Fibroblast of pulmonary artery (primary cell): ENCODE measurements around the gene HBS1L.

Experiments
- DNase-seq: peaks from one replicate; pipeline ENCODE4 v3.0.0-alpha.2; 2010; ENCODE audit warnings: low read depth
- H3K4me3 ChIP-seq: replicated peaks from 2 replicates; pipeline ENCODE4 v1.5.1; 2011; ENCODE audit warnings: low read depth, mild to moderate bottlenecking, control low read depth, low read length, moderate library complexity
- TF ChIP-seq, protein P1 (sequence below): IDR thresholded peaks from 2 replicates; pipeline ENCODE4 v1.5.1; 2011; ENCODE audit warnings: mild to moderate bottlenecking, control low read depth, low read length, inconsistent platforms; ENCODE audit errors: missing control alignments

The HBS1L gene

DNA sequence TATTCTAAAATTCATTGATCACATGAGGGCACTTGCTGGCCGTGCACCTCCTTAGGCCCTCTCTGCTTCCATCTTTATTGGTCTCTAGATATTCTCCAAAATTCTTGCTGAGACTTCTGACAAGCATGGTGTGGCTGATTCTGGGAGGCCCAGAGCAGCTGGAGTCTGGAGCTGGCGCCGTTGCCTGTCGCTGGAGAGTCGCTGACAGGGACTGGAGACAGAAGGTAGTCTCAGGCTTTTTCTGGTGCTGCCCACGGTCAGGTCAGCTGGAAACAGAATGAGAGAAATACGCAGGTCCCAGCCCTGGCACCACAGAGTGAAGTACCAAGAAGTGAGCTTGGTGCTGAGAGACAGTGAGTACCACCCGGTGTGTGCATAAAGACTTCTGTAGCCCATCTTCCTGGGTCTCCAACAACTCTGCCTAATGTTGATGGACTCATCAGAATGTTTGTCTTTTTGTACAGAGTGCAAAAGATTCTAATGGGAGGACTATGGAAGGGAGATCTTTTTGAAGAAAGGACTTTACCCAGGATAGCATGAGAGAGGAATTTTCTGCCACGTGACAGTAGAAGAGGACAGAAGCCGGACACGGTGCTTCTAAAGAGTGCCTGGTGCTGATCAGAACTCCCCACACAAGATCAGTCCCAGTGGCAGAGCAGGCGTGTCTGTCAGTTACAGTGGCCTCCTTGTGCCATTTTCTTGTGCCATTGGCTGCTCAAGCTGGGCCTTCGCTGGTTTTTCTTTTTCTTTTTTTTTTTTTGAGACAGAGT, 102.9 kb downstream of the HBS1L start:
- no peak overlapping the region for H3K4me3 ChIP-seq
- TF ChIP-seq, protein P1, sequence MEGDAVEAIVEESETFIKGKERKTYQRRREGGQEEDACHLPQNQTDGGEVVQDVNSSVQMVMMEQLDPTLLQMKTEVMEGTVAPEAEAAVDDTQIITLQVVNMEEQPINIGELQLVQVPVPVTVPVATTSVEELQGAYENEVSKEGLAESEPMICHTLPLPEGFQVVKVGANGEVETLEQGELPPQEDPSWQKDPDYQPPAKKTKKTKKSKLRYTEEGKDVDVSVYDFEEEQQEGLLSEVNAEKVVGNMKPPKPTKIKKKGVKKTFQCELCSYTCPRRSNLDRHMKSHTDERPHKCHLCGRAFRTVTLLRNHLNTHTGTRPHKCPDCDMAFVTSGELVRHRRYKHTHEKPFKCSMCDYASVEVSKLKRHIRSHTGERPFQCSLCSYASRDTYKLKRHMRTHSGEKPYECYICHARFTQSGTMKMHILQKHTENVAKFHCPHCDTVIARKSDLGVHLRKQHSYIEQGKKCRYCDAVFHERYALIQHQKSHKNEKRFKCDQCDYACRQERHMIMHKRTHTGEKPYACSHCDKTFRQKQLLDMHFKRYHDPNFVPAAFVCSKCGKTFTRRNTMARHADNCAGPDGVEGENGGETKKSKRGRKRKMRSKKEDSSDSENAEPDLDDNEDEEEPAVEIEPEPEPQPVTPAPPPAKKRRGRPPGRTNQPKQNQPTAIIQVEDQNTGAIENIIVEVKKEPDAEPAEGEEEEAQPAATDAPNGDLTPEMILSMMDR: no peak
- DNase-seq: no peak

DNA sequence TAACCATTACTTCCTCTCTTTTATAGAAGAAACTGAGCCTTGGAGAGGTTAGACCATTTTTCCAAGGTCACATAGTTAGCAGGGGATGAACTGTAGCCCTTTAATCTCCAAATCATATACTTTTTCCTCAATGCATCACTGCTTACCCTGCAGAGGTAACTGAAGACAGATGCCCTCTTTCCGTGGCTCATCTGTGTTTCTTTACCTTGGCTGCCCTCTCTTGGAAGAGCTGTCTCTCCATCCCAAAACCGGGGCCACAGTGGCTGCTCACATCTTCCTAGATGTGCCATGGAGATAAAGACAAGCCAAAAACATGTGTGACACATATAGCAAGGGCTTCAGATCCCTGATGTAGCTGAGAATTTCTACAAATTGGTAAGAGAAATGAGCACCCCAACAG, 104.1 kb downstream of the HBS1L start:
- TF ChIP-seq, protein P1: no peak
- H3K4me3 ChIP-seq: no peak overlapping the region
- DNase-seq: no peak

DNA sequence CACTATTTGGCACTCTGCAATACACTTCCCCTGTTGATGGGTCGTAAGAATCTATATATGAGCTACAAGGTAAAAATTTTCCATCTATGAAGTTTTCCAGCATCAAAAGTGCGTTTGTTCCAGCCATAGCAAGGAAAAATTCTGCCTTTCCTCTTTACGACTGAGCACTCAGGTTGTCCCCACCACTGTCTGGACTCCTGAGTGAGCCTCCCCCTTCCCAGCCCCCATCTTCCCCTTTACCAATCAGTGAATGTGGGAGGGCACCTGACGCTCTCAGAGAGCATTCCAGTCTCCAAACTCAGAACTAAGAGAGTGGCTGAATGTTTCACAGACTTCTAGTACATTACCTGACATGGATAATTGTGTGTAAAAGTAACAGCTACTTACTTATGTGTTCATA, 104.7 kb downstream of the HBS1L start, which contains the start of gene ALDH8A1:
ALDH8A1 (minus strand) TSS at position 175 of the 400 bp plus-strand sequence; CDS start at position 127, 48 bp downstream.
- no peak within 1 kb of the TSS for H3K4me3 ChIP-seq
- DNase-seq: no peak
- TF ChIP-seq, protein P1: no peak

DNA sequence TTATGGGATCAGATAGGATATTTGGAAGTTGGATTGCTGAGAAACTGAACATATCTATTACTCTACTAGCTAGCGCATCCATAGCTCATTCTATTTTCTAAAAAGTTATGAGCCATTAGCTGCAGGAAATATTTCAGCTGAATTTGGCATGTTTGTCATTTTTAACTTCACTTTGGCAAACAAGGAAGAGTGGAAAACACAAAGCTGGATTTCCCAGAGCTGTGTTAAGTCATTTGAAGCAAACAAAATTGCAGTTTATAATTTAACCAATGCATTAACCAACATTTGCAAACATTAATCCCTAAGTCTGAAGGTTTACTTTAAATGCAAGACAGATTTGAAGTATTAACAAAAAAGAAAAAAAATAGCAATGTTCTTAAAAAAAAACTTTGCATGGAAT, 105.9 kb downstream of the HBS1L start:
- TF ChIP-seq, protein P1: no peak
- DNase-seq: no peak

DNA sequence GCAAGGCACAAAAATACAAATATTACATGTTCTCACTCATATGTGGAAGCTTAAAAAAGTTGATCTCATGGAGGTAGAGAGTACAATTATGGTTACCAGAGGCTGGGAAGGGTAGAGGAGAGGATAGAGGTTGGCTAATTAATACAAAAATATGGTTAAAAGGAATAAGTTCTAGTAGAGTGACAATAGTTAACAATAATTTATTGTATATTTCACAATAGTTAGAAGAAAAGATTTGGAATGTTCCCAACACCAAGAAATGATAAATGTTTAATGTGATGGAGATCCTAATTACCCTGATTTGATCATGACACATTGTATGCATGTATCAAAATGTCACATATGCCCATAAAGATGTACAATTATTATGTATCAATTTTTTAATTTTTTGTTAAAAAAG, 106.5 kb downstream of the HBS1L start:
- no peak for DNase-seq
- TF ChIP-seq, protein P1: no peak
- no peak overlapping the region for H3K4me3 ChIP-seq

More for the DNA sequence above, 105.9 kb downstream of the HBS1L start:
- no peak overlapping the region for H3K4me3 ChIP-seq

DNA sequence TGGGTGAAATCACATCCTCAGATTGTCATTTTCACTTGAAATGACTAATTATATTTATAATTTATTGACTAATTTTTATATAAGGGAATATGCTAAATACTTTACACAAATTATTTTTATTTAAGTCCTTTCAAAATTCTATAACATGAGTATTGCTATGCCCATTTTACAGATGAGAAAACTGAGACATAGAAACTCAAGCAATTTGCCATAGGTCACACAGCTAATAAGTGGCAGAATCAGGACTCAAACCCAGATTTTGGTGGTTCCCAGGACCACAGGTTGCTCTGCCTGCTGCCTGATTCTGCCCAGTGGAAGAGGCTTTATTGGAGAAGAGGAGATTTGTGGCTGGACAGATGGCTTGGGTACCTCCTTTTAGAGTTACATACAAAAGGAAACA, 109.6 kb downstream of the HBS1L start:
- TF ChIP-seq, protein P1: no peak
- H3K4me3 ChIP-seq: no peak overlapping the region

More for the DNA sequence above, 109.6 kb downstream of the HBS1L start:
- no peak for DNase-seq
